HepG2 (cell line): ENCODE results near the gene PALS1. TPM values are rescaled to one million over a fixed set of nuclear protein-coding genes. Genes with fewer than 3 reads are reported as not detected.

ENCODE experiments used
- ATAC-seq: fragments of 200-7000 bp; cut with Tn5 transposase; 3 replicates; pipeline ENCODE4 v1.9.1; 2020; ENCODE audit warnings: mild to moderate bottlenecking, moderate library complexity
- BruUV-seq: library from RNA; stranded (reverse); fragments of 400-500 nt; replicated peaks from 2 replicates; lab custom pipeline; 2021; lab: Mats Ljungman, UMichigan
- CTCF ChIA-PET: fragments of 300-600 bp; formaldehyde crosslinking; extraction: SDS; loops from one replicate; lab custom pipeline; 2021; ENCODE audit warnings: low total read pairs, inconsistent platforms, low intra/inter-chr PET ratio; lab: Yijun Ruan, JAX
- POLR2A ChIA-PET: fragments of 350-600 bp; sonication (Branson Sonifier 250); formaldehyde crosslinking; loops from one replicate; lab custom pipeline; 2020; ENCODE audit warnings: antibody characterized with exemption, inconsistent platforms; lab: Yijun Ruan, JAX
- DNase-seq: peaks from one replicate; pipeline ENCODE4 v3.0.0-alpha.2; 2015; ENCODE audit warnings: low spot score
- FAIRE-seq: peaks from 3 replicates; lab custom pipeline; 2011; peaks lifted over from hg19 to GRCh38; lab: Jason Lieb, UNC
- H2AFZ ChIP-seq: one replicate; pipeline ENCODE4 v1.6.1; 2011; ENCODE audit warnings: low read length, inconsistent platforms
- H3K27ac ChIP-seq: fragments of 300-600 bp; 3 replicates; pipeline ENCODE4 v1.8.0; 2011; ENCODE audit warnings: mixed run types, mild to moderate bottlenecking, mixed read lengths, low read length, inconsistent platforms; ENCODE audit not compliant: insufficient read depth; ENCODE audit errors: extremely low read length
- H3K27me3 ChIP-seq, 2 experiments: fragments of 200-600 bp in 1 of 2; 2 replicates in 1 of 2; 3 replicates in 1 of 2; pipeline versions ENCODE4 v1.6.0 to v1.8.0; 2011; ENCODE audit warnings: low read length in 2 of 2, mild to moderate bottlenecking in 2 of 2, moderate library complexity in 2 of 2, inconsistent platforms in 1 of 2; ENCODE audit not compliant: insufficient read depth in 2 of 2, control insufficient read depth in 1 of 2
- H3K36me3 ChIP-seq, 2 experiments: fragments of 200-600 bp in 1 of 2; replicated peaks in 1 of 2; 2 replicates in 1 of 2; 3 replicates in 1 of 2; pipeline versions ENCODE4 v1.5.1 to v1.8.0; 2011; ENCODE audit warnings: low read length in 2 of 2, inconsistent platforms in 1 of 2; ENCODE audit not compliant: insufficient read depth in 2 of 2, control insufficient read depth in 1 of 2
- H3K4me1 ChIP-seq: 2 replicates; pipeline ENCODE4 v1.5.1; 2012; ENCODE audit warnings: low read length, inconsistent platforms; ENCODE audit not compliant: insufficient read depth
- H3K4me2 ChIP-seq: 2 replicates; pipeline ENCODE4 v1.6.0; 2011; ENCODE audit warnings: low read depth, low read length, inconsistent platforms
- H3K4me3 ChIP-seq, 3 experiments: fragments of 200-600 bp in 1 of 3; sonication (generic), shearing (Covaris generic) in 1 of 3; replicated peaks in 1 of 3; 2 replicates each; pipeline ENCODE4 v1.5.1; 2011 to 2016; ENCODE audit warnings: low read length in 3 of 3, inconsistent platforms in 2 of 3, low read depth in 2 of 3, mild to moderate bottlenecking in 2 of 3, control low read depth in 1 of 3, mixed read lengths in 1 of 3; ENCODE audit not compliant: insufficient read depth in 1 of 3
- H3K79me2 ChIP-seq: one replicate; pipeline ENCODE4 v1.6.1; 2011; ENCODE audit warnings: low read length, inconsistent platforms; ENCODE audit not compliant: insufficient read depth
- H3K9ac ChIP-seq: 2 replicates; pipeline ENCODE4 v1.6.0; 2011; ENCODE audit warnings: mild to moderate bottlenecking, low read depth, low read length, inconsistent platforms; ENCODE audit not compliant: insufficient read depth
- H3K9me3 ChIP-seq: 2 replicates; pipeline ENCODE4 v1.5.1; 2012; ENCODE audit warnings: mild to moderate bottlenecking, low read length
- H4K20me1 ChIP-seq: 2 replicates; pipeline ENCODE4 v1.6.0; 2011; ENCODE audit warnings: inconsistent platforms, mild to moderate bottlenecking, low read length, moderate library complexity; ENCODE audit not compliant: insufficient read depth
- ATF6 ChIP-seq: sonication (generic); formaldehyde crosslinking; conservative IDR thresholded peaks from 2 replicates; pipeline ENCODE4 v1.4.0; 2020; ENCODE audit warnings: missing genetic modification reagents
- EZH2 ChIP-seq: conservative IDR thresholded peaks from 2 replicates; pipeline ENCODE4 v1.6.1; 2012; ENCODE audit warnings: mild to moderate bottlenecking, low read depth, low read length, moderate library complexity
- WGBS: methylation state at CpG from one replicate; pipeline ENCODE4 v1.1.6; 2017; ENCODE audit warnings: low lambda C conversion rate; 5-methylcytosine and 5-hydroxymethylcytosine counted together
- in situ Hi-C: cut with HindIII; loops from 2 replicates; pipeline ENCODE4 v1.10.0; 2017; ENCODE audit warnings: low pct_unique_long_range_greater_than_20kb; ENCODE audit not compliant: extremely low pct_ligation_motif_present
- intact Hi-C: fragments of 100-400 bp; cut with micrococcal nuclease; formaldehyde crosslinking; loops from one replicate; pipeline ENCODE4 v1.10.0; 2022; ENCODE audit not compliant: unreplicated experiment
- polyA plus RNA-seq, 8 experiments: library from polyadenylated mRNA; depleted of rRNA in 3 of 8; stranded (reverse) in 7 of 8; unstranded in 1 of 8; fragments of >200 nt; fragmentation: Illumina TruSeq in 4 of 8; extraction: Trizol in 4 of 8; gene quantifications; 2 replicates each; pipeline versions ENCODE4 v1.2.1 to v1.2.3, GENCODE V29; 2011 to 2016; ENCODE audit warnings: low read depth in 4 of 8, missing spikeins in 1 of 8, mixed read lengths in 1 of 8; ENCODE audit not compliant: insufficient read depth in 1 of 8
- total RNA-seq, 5 experiments: library from RNA; depleted of rRNA; stranded (reverse); fragments of >200 nt; fragmentation: Illumina TruSeq; extraction: Trizol; gene quantifications; 2 replicates each; pipeline ENCODE4 v1.2.3, GENCODE V29; 2016; ENCODE audit warnings: low read depth in 1 of 5
- TF ChIP-seq, protein P1 (sequence below): sonication (generic); formaldehyde crosslinking; IDR thresholded peaks from 2 replicates; pipeline ENCODE4 v1.8.0; 2022; ENCODE audit warnings: missing genetic modification reagents, mild to moderate bottlenecking, moderate library complexity, borderline replicate concordance

PALS1 gene
- total and polyA plus RNA-seq, 2 of the 13 experiments (the other 11 are each of a cell fraction or from before 2014, with no cell fraction given): 8.8 to 20.0 TPM

- Histone ChIP-seq H3K79me2 (peaks cover 67% of the 10 kb centered on the region), H3K4me1 (peaks cover 8% of the 10 kb centered on the region), H3K9ac (no peak overlapping the region), H3K4me3 (no peak overlapping the region), H3K9me3 (no peaks in the 10 kb centered on the region), H2AFZ (no peak overlapping the region), H3K4me2 (no peak overlapping the region), H3K27ac (no peak overlapping the region), H3K27me3 (no peaks in the 10 kb centered on the region), H4K20me1 (0 out of 2 replicates have a peak, but pooled peaks cover 3% of the 10 kb centered on the region), H3K36me3 (0 out of 5 replicates have a peak, but pooled peaks cover 0 to 6% of the 10 kb centered on the region in 2 experiments)
- DNase-seq (no peak), FAIRE-seq (no peak), ATAC-seq (no peak)
- in situ Hi-C loops: no loop called here
- intact Hi-C loops: no loop called here
- TF ChIP-seq, protein P1, sequence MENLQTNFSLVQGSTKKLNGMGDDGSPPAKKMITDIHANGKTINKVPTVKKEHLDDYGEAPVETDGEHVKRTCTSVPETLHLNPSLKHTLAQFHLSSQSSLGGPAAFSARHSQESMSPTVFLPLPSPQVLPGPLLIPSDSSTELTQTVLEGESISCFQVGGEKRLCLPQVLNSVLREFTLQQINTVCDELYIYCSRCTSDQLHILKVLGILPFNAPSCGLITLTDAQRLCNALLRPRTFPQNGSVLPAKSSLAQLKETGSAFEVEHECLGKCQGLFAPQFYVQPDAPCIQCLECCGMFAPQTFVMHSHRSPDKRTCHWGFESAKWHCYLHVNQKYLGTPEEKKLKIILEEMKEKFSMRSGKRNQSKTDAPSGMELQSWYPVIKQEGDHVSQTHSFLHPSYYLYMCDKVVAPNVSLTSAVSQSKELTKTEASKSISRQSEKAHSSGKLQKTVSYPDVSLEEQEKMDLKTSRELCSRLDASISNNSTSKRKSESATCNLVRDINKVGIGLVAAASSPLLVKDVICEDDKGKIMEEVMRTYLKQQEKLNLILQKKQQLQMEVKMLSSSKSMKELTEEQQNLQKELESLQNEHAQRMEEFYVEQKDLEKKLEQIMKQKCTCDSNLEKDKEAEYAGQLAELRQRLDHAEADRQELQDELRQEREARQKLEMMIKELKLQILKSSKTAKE (CRISPR knock-in tag): no peak
- no peak for TF ChIP-seq EZH2
- no peak for TF ChIP-seq ATF6 (CRISPR knock-in tag)
- WGBS: 96% methylated on average over 3 of the region's 3 CpGs
- CTCF ChIA-PET: no interaction called here
- BruUV-seq: no TSS peak
- POLR2A ChIA-PET: no interaction called here
These were observed 16.7 kb downstream of the PALS1 start for GRCh38 chr14:67257906-67258305.
